Bronchial epithelial cell (primary cell): ENCODE measurements around the gene BPIFB4. TPM values are rescaled to one million over a fixed set of nuclear protein-coding genes. Genes with fewer than 3 reads are reported as not detected.

Experiments
- DNase-seq: peaks from one replicate; pipeline ENCODE4 v3.0.0-alpha.2; 2010; ENCODE audit warnings: low read depth
- FAIRE-seq: peaks from 2 replicates; lab custom pipeline; 2011; peaks lifted over from hg19 to GRCh38; lab: Jason Lieb, UNC
- H3K27me3 ChIP-seq: 2 replicates; pipeline ENCODE4 v1.5.1; 2011; ENCODE audit warnings: low read length; ENCODE audit not compliant: control insufficient read depth, insufficient read depth
- H3K36me3 ChIP-seq: 2 replicates; pipeline ENCODE4 v1.5.1; 2011; ENCODE audit warnings: low read length; ENCODE audit not compliant: control insufficient read depth, insufficient read depth
- H3K4me3 ChIP-seq: 2 replicates; pipeline ENCODE4 v1.5.1; 2011; ENCODE audit warnings: mild to moderate bottlenecking, low read depth, low read length, control low read depth
- CTCF ChIP-seq: IDR thresholded peaks from 2 replicates; pipeline ENCODE4 v1.5.1; 2011; ENCODE audit warnings: mild to moderate bottlenecking, moderate library complexity, low read length, control low read depth, inconsistent platforms; ENCODE audit not compliant: insufficient read depth, severe bottlenecking
- total RNA-seq: library from RNA; depleted of rRNA; stranded (reverse); fragments of >200 nt; gene quantifications from 2 replicates; pipeline ENCODE4 v1.2.1, GENCODE V29; 2014

BPIFB4 gene
- total RNA-seq, 1 donor from 2014 or later: not detected

GRCh38 chr20:33124994-33125393, 45.6 kb downstream of the BPIFB4 start:
- H3K4me3 ChIP-seq: no peak overlapping the region
- no peaks in the 10 kb centered on the region for H3K27me3 ChIP-seq
- no peak for TF ChIP-seq CTCF
- H3K36me3 ChIP-seq: no peaks in the 10 kb centered on the region
- no peak for FAIRE-seq
- no peak for DNase-seq

- Histone ChIP-seq H3K4me3 (no peak overlapping the region), H3K27me3 (no peaks in the 10 kb centered on the region), H3K36me3 (no peaks in the 10 kb centered on the region)
- no peak for TF ChIP-seq CTCF
- FAIRE-seq: no peak
- DNase-seq: peak; percentile 36
Measured at GRCh38 chr20:33125983-33126382, 46.5 kb downstream of the BPIFB4 start.

DNA sequence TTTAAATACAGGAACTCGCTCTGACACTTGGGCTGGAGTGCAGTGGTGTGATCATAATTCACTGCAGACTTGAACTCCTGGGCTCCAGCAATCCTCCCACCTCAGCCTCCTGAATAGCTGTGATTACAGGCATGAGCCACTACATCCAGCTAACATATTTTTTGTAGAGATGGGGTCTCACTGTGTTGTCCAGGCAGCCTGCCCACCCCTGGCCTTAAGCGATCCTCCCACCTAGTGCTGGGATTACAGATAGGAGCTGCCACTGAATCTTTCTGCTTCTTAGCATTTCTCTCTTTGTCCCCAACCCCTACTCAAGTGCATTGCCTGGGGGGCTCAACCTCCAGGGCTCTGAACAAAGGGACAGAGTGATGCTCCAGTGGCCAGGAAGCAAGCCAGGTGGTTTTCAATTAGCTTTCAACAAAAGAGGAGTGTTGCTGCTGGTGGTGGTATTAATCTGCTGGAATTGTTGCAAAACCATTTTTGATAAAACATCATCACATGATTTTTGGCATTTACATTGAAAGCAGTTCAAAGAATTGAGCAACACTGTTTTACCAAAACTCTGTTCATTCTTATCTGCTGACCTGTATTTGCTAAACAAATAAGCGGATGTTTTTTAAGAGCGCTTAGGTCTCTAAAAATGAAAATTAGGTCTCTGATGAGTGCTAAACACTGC, 48.1 kb downstream of the BPIFB4 start:
- FAIRE-seq: no peak
- H3K36me3 ChIP-seq: no peaks in the 10 kb centered on the region
- DNase-seq: peak; percentile 64
- H3K4me3 ChIP-seq: no peak overlapping the region
- H3K27me3 ChIP-seq: no peaks in the 10 kb centered on the region
- TF ChIP-seq CTCF: no peak

DNA sequence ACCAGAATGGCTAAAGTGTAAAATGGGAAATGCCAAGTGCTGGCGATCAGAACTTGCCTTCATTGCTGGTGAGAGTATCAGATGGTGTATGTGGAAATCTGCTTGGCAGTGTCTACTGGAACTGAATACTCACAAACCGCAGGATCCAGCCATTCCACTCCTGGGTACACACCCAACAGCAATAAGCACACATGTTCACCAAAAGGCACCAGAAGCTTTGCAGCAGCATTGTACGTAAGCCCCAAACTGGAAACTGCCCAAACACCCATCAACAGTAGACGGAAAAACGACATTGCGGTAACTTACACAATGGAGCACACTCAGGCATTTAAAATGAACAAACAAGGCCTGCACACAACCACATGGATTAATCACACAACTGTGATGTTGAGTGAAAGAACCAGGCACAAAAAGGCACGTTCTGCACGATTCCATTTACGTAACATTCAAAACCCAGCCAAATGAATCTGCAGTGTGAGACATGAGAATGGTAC, 51.2 kb downstream of the BPIFB4 start:
- Histone ChIP-seq H3K36me3 (no peaks in the 10 kb centered on the region), H3K4me3 (no peak overlapping the region), H3K27me3 (no peaks in the 10 kb centered on the region)
- FAIRE-seq (peak; percentile 98), DNase-seq (peak; percentile 97)
- no peak for TF ChIP-seq CTCF

DNA sequence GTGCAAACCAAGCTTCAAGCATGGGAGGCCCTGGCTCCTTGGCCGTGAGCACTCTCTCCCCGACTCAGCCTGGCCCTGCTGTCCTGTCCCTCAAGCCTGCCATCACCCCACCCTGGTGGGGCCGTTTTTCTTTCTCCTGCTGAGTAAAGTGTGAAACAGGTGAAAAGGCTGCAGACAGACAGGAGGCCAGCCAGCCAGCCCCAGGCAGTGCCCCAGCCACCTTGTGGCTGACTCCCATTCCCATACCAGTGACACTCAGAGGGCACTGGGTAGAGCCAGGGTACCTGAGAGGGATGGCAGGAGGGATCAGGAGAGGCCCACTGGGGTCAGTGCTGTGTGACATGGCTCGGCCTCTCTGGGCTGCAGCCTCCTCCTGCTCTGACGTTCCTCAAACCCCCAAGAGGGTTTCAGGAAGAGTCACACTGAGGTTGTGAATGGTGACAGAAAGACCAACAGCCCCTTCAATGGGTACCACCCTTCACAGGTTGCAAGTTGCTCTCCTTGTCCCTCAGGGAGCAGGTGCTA, 52.6 kb downstream of the BPIFB4 start:
- FAIRE-seq (no peak), DNase-seq (no peak)
- Histone ChIP-seq H3K4me3 (no peak overlapping the region), H3K27me3 (no peaks in the 10 kb centered on the region), H3K36me3 (no peaks in the 10 kb centered on the region)
- no peak for TF ChIP-seq CTCF
